GM12801 (cell line): ENCODE measurements around the gene SLC2A13.

Experiments
- CTCF ChIP-seq: IDR thresholded peaks from one replicate; pipeline ENCODE4 v1.5.1; 2011; ENCODE audit warnings: control low read depth; ENCODE audit not compliant: insufficient read length; ENCODE audit errors: extremely low read depth

The SLC2A13 gene

GRCh38 chr12:39722504-39722903, 383.4 kb downstream of the SLC2A13 start:
- no peak for TF ChIP-seq CTCF

- no peak for TF ChIP-seq CTCF
These were observed 392.3 kb downstream of the SLC2A13 start for GRCh38 chr12:39713552-39713951.

GRCh38 chr12:39712334-39712733, 393.5 kb downstream of the SLC2A13 start:
- no peak for TF ChIP-seq CTCF
